Thyroid gland (tissue), 4 donors: ENCODE results near the gene LRP4. TPM values are rescaled to one million over a fixed set of nuclear protein-coding genes. Genes with fewer than 3 reads are reported as not detected.

Source experiments
- DNase-seq, 2 donors: peaks; one replicate each; pipeline ENCODE4 v3.0.0-alpha.2; 2019
- H3K27ac ChIP-seq, 3 donors: fragments of 200-600 bp; sonication (generic); 1 replicate in 2 of 3; 2 replicates in 1 of 3; pipeline ENCODE4 v1.5.1; 2016 to 2019; ENCODE audit warnings: mild to moderate bottlenecking in 1 of 3, moderate library complexity in 1 of 3
- H3K27me3 ChIP-seq: fragments of 200-600 bp; sonication (generic); one replicate; pipeline ENCODE4 v1.5.1; 2019
- H3K36me3 ChIP-seq, 2 donors: fragments of 200-600 bp; sonication (generic); one replicate each; pipeline ENCODE4 v1.5.1; 2016 to 2019
- H3K4me1 ChIP-seq, 2 donors: fragments of 200-600 bp; sonication (generic); one replicate each; pipeline ENCODE4 v1.5.1; 2017 to 2019
- H3K4me3 ChIP-seq, 3 donors: fragments of 200-600 bp; sonication (generic); replicated peaks in 1 of 3; 1 replicate in 2 of 3; 2 replicates in 1 of 3; pipeline ENCODE4 v1.5.1; 2016; ENCODE audit warnings: mild to moderate bottlenecking in 1 of 3
- H3K9me3 ChIP-seq: fragments of 200-600 bp; sonication (generic); one replicate; pipeline ENCODE4 v1.5.1; 2017
- POLR2A ChIP-seq, 2 donors: fragments of 450-650 bp; IDR thresholded peaks; one replicate each; pipeline ENCODE4 v1.6.1; 2017; ENCODE audit warnings: antibody characterized with exemption in 2 of 2, mild to moderate bottlenecking in 2 of 2, moderate library complexity in 1 of 2
- WGBS, 2 donors: methylation state at CpG; one replicate each; pipeline ENCODE4 v1.1.5; 2017; 5-methylcytosine and 5-hydroxymethylcytosine counted together
- intact Hi-C: fragments of 100-400 bp; cut with DNase I; formaldehyde crosslinking; loops from one replicate; pipeline ENCODE4 v1.15.1; 2023
- total RNA-seq, 4 donors: library from RNA; depleted of rRNA; stranded (reverse); fragments of >200 nt; gene quantifications; one replicate each; pipeline ENCODE4 v1.2.3, GENCODE V29; 2016
- TF ChIP-seq, protein P1 (sequence below), 6 experiments: fragments of 200-600 bp in 3 of 6; fragments of 450-650 bp in 3 of 6; sonication (generic) in 3 of 6; IDR thresholded peaks; one replicate each; pipeline ENCODE4 v1.5.1; 2016 to 2019; ENCODE audit warnings: antibody characterized with exemption in 6 of 6, mild to moderate bottlenecking in 2 of 6, inconsistent platforms in 1 of 6, moderate library complexity in 1 of 6

Gene LRP4
- total RNA-seq, 4 donors from 2014 or later = 2.8 to 10.3 (median 7.4) TPM

DNA sequence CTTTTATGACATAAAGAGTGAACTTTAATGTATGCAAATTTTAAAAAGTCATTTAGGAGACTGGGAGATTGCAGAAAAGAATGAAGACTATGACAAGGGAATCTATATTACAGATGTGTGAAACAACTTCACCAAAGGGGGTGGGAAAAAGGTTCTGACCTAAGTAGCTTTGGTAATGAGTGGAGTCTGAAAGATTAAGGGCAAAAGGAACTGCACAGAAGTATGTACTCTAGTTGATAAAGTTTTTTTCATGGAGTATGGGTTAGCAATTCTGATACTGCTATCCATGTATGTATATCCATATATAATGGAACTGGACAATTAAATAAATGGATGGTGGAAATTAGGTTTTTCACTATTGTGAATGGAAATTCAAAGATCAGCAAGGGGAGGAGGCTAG lies 81.5 kb downstream of the LRP4 start:
- H3K9me3 ChIP-seq = no peaks in the 10 kb centered on the region
- intact Hi-C loops = no loop called here
- H3K27me3 ChIP-seq = no peaks in the 10 kb centered on the region
- no peak for TF ChIP-seq POLR2A (IDR thresholded peaks at IDR 0.05)
- TF ChIP-seq, protein P1, sequence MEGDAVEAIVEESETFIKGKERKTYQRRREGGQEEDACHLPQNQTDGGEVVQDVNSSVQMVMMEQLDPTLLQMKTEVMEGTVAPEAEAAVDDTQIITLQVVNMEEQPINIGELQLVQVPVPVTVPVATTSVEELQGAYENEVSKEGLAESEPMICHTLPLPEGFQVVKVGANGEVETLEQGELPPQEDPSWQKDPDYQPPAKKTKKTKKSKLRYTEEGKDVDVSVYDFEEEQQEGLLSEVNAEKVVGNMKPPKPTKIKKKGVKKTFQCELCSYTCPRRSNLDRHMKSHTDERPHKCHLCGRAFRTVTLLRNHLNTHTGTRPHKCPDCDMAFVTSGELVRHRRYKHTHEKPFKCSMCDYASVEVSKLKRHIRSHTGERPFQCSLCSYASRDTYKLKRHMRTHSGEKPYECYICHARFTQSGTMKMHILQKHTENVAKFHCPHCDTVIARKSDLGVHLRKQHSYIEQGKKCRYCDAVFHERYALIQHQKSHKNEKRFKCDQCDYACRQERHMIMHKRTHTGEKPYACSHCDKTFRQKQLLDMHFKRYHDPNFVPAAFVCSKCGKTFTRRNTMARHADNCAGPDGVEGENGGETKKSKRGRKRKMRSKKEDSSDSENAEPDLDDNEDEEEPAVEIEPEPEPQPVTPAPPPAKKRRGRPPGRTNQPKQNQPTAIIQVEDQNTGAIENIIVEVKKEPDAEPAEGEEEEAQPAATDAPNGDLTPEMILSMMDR (IDR thresholded peaks at IDR 0.05) = no peak
- no peak overlapping the region for H3K4me3 ChIP-seq
- DNase-seq = no peak
- H3K36me3 ChIP-seq = no peaks in the 10 kb centered on the region
- H3K27ac ChIP-seq = no peak overlapping the region
- no peaks in the 10 kb centered on the region for H3K4me1 ChIP-seq

- DNase-seq = no peak
- no peak for TF ChIP-seq POLR2A (IDR thresholded peaks at IDR 0.05)
- TF ChIP-seq, protein P1 (IDR thresholded peaks at IDR 0.05) = no peak
- H3K27me3 ChIP-seq = no peaks in the 10 kb centered on the region
- no peak overlapping the region for H3K4me3 ChIP-seq
- 95 to 100% methylated on average over 1 of the region's 1 CpG for WGBS, 2 donors
- H3K4me1 ChIP-seq = no peaks in the 10 kb centered on the region
- H3K27ac ChIP-seq = no peak overlapping the region
- H3K36me3 ChIP-seq = no peaks in the 10 kb centered on the region
- H3K9me3 ChIP-seq = no peaks in the 10 kb centered on the region
- intact Hi-C loops = no loop called here
Measured at GRCh38 chr11:46836431-46836830, 81.9 kb downstream of the LRP4 start.

DNA sequence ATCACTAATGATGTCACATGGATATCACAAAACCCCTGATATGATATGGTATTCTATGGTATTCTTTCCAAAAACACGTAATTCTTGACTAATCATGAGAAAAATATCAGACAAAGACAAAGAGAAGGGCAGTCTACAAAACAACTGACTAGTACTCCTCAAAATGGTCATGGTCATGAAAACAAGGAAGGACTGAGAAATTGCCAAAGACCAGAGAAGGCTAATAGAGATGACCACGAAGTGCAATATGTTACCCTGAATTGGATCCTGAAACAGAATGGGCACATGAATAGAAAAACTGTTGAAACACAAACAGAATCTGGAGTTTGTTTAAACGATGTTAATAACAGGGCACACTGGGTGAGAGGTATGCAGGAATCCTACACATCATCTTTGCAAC lies 82.5 kb downstream of the LRP4 start:
- no peak overlapping the region for H3K27ac ChIP-seq
- DNase-seq = no peak
- no peak overlapping the region for H3K4me3 ChIP-seq
- no peaks in the 10 kb centered on the region for H3K9me3 ChIP-seq
- H3K4me1 ChIP-seq = no peaks in the 10 kb centered on the region
- WGBS, 2 donors = 75 to 76% methylated on average over 3 of the region's 3 CpGs
- intact Hi-C loops = no loop called here
- no peaks in the 10 kb centered on the region for H3K27me3 ChIP-seq
- TF ChIP-seq, protein P1 (IDR thresholded peaks at IDR 0.05) = no peak
- TF ChIP-seq POLR2A (IDR thresholded peaks at IDR 0.05) = no peak
- no peaks in the 10 kb centered on the region for H3K36me3 ChIP-seq

DNA sequence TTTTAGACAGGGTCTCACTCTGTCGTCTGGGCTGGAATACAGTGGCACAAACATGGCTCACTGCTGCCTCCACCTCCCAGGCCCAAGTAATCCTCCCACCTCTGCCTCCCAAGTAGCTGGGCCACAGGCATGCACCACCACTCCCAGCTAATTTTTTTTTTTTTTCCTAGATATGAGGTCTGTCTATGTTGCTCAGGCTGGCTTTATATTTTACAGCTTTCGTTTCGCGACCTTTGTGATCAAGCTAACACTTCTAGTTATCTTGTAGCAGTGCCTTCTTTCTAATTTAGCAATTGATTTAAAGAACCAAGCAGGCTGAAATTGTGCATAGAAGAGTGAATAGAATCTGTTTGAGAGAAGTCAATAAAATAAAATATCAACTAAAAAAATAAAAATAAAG lies 83.5 kb downstream of the LRP4 start:
- no peak overlapping the region for H3K27ac ChIP-seq
- no peaks in the 10 kb centered on the region for H3K27me3 ChIP-seq
- H3K4me1 ChIP-seq = no peaks in the 10 kb centered on the region
- H3K36me3 ChIP-seq = no peaks in the 10 kb centered on the region
- no peak overlapping the region for H3K4me3 ChIP-seq
- TF ChIP-seq, protein P1 (IDR thresholded peaks at IDR 0.05) = no peak
- TF ChIP-seq POLR2A (IDR thresholded peaks at IDR 0.05) = no peak
- 94 to 98% methylated on average over 4 of the region's 4 CpGs for WGBS, 2 donors
- intact Hi-C loops = no loop called here
- no peak for DNase-seq
- no peaks in the 10 kb centered on the region for H3K9me3 ChIP-seq

DNA sequence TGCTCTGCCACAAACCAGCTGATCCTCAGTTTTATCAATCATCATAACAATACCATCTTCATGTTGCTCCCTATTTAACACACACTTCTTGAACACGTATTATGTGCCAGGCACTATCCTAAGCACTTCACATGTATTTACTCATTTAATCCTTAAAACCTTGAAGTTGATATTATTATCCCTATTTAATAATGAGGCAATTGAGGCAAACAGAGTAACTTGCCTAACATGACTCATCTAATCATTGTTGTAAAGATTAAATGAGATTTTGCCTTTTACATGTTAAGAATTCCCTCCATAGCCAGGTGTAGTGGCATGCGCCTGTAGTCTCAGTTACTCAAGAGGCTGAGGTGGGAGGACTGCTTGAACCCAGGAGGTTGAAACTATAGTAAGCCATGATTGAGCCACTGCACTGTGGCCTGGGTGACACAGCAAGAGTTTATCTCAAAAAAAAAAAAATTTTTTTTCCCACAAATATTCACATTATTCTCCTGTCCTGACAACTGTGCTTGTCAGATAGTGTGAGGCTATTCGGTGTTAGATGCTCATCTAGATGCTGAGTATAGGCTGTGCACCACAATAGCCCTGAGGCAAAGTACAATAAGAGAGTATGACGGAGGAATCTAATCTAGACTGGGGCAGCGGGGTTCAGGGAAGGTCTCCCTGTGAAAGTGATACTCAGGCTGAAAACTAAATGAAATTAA lies 85.7 kb downstream of the LRP4 start:
- 91 to 96% methylated on average over 5 of the region's 5 CpGs for WGBS, 2 donors
- Histone ChIP-seq H3K9me3 (no peaks in the 10 kb centered on the region), H3K4me1 (no peaks in the 10 kb centered on the region), H3K36me3 (no peaks in the 10 kb centered on the region), H3K27ac (no peak overlapping the region), H3K27me3 (no peaks in the 10 kb centered on the region), H3K4me3 (no peak overlapping the region)
- no peak for DNase-seq
- intact Hi-C loops = no loop called here
- TF ChIP-seq, protein P1 (IDR thresholded peaks at IDR 0.05) = no peak
- no peak for TF ChIP-seq POLR2A (IDR thresholded peaks at IDR 0.05)
